Naive B cell (primary cell): ENCODE data around the gene RNF213. TPM values are rescaled to one million over a fixed set of nuclear protein-coding genes. Genes with fewer than 3 reads are reported as not detected.
A peak's percentile ranks its signal among the peaks of the same experiment; 100 is the strongest.
"Not testable (repeated sequence)": the region's sequence is repeated elsewhere in the genome, so short reads cannot be mapped to it uniquely, and the experiment has no call there.

Experiments
- ATAC-seq, 2 donors: fragments of 150-1000 bp; cut with Tn5 transposase; 2 replicates each; pipeline ENCODE4 v1.10.0; 2021; ENCODE audit warnings: low read depth in 2 of 2, mild to moderate bottlenecking in 2 of 2, moderate library complexity in 2 of 2
- DNase-seq: peaks from one replicate; pipeline ENCODE4 v3.0.0; 2022
- H3K27ac Mint-ChIP-seq, 6 donors: one replicate each; pipeline ENCODE4 v1.8.0; 2020 to 2022; ENCODE audit warnings: mild to moderate bottlenecking in 6 of 6, mixed read lengths in 6 of 6, moderate library complexity in 5 of 6, inconsistent platforms in 2 of 6
- H3K27me3 Mint-ChIP-seq, 3 donors: one replicate each; pipeline ENCODE4 v1.8.0; 2021 to 2022; ENCODE audit warnings: mixed read lengths in 3 of 3, mild to moderate bottlenecking in 1 of 3
- H3K36me3 Mint-ChIP-seq, 2 donors: one replicate each; pipeline ENCODE4 v1.8.0; 2020 to 2022; ENCODE audit warnings: mixed read lengths in 2 of 2, inconsistent platforms in 1 of 2, mild to moderate bottlenecking in 1 of 2
- H3K4me1 Mint-ChIP-seq, 3 donors: one replicate each; pipeline ENCODE4 v1.8.0; 2020 to 2022; ENCODE audit warnings: mixed read lengths in 3 of 3, inconsistent platforms in 1 of 3, mild to moderate bottlenecking in 1 of 3, moderate library complexity in 1 of 3
- H3K4me3 Mint-ChIP-seq, 8 donors: one replicate each; pipeline ENCODE4 v1.8.0; 2020 to 2022; ENCODE audit warnings: mild to moderate bottlenecking in 8 of 8, mixed read lengths in 8 of 8, moderate library complexity in 8 of 8, inconsistent platforms in 2 of 8
- H3K9me3 Mint-ChIP-seq, 7 donors: one replicate each; pipeline ENCODE4 v1.8.0; 2020 to 2022; ENCODE audit warnings: mixed read lengths in 7 of 7, mild to moderate bottlenecking in 5 of 7, inconsistent platforms in 2 of 7, moderate library complexity in 1 of 7
- polyA plus RNA-seq, 6 donors: library from polyadenylated mRNA; unstranded; fragments of 300-500 nt; fragmentation: Illumina TruSeq; gene quantifications; one replicate each; pipeline ENCODE4 v1.2.3, GENCODE V29; 2021; ENCODE audit warnings: low read depth in 6 of 6

Gene RNF213
- polyA plus RNA-seq, 6 donors from 2014 or later, result 9.2 to 34.7 (median 18.3) TPM

DNA sequence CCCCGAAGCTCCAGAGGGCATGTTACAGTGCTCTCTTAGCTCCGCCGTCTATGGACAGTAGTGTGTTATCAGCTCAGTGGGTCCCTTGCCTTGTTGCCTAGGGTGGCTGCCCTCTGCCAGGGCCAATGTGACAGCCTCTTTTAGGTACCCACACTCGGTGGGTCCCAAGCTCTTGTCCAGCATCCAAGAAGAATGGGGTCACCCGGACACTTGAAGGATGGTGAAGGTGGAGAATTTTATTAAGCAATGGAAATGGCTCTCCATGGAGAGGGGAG is 57.0 kb downstream of the RNF213 start:
- Mint-ChIP-seq H3K4me3 (peak overlapping the region in 2 of 8 donors; percentile 1 to 80), H3K27ac (no peak overlapping the region), H3K36me3 (peaks cover 38 to 40% of the 10 kb centered on the region in 2 donors), H3K4me1 (peaks cover 0 to 15% (median 2%) of the 10 kb centered on the region in 3 donors), H3K9me3 (peaks cover 0 to 4% (median under 1%) of the 10 kb centered on the region in 7 donors), H3K27me3 (no peaks in the 10 kb centered on the region)
- ATAC-seq, result no peak
- DNase-seq, result no peak

DNA sequence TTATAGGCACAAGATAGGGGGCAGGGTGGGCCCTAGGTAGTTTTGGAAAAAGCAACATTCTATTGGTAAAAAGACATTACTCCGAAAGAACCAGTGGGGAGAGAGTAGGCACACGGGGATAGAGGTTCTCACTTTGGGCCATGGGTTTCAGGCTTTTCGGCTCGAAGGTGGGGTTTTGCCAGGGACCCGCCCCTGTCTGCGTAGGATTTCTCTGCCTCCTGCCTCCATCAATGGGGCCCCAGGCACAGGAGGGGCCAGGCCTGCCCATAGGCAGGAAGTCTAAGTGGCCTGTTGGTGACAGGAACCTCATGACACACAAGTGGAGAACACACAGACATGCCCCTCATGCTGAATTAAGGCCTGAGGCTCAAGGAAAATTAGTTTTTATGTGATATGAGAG is 57.5 kb downstream of the RNF213 start:
- DNase-seq (no peak), ATAC-seq (no peak)
- Mint-ChIP-seq H3K9me3 (peaks cover 0 to 9% (median 3%) of the 10 kb centered on the region in 7 donors), H3K27me3 (no peaks in the 10 kb centered on the region), H3K27ac (no peak overlapping the region), H3K4me1 (peaks cover 0 to 14% (median 2%) of the 10 kb centered on the region in 3 donors), H3K36me3 (peaks cover 36 to 46% of the 10 kb centered on the region in 2 donors), H3K4me3 (no peak overlapping the region)

DNA sequence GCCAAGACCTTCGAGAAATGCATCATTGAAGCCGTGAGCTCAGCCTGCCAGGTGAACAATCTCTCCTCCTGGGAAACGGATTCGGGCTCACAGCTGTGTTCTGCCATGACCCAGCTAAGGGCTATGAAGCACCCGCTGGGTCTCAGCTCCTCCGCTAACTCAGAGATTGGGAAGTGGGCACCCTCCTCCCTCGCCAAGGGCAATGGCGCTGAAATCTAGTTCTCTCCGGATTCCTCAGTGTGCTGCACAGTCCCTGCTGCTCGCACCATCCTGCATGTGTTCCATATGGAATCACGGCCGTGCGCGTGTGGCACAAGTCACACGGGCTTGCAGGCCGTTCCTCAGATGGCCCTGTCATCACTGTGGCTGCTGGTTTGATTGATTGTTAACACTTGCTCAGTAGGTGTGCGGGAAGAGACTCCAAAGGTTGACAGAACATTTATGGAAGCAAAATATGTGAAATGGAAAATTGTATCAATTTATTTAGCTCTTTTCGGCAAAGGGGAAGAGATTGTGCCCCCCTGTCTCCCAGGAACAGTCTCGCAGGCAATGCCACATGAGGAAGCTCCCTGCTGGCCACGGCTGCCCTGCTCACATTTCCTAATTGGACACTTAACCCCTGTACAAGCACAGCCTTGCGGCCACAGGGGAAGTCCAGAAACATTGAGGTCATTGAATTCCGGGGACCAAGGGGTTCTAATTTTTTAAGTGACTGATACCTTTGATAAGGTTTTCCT is 58.8 kb downstream of the RNF213 start:
- H3K27me3 Mint-ChIP-seq, result no peaks in the 10 kb centered on the region

DNA sequence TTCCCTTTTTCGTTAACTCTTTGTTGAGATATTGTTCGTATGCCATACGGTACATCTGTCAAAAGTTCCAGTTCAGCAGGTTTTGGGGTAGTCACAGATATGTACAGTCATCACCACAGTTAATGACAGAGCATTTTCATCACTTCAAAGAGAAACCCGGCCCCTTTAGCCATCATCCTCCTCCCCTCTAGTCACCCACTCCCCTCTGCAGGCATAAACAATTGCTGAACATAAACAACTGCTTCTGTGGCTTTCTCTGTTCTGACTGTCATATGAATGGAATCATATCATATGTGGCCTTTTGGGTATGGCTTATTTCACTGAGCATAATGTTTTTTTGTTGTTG is 59.3 kb downstream of the RNF213 start:
- DNase-seq, result no peak
- ATAC-seq, result no peak
- peaks cover 0 to 10% (median 3%) of the 10 kb centered on the region in 7 donors for H3K9me3 Mint-ChIP-seq

More for the DNA sequence above, 58.8 kb downstream of the RNF213 start:
- Mint-ChIP-seq H3K9me3 (peaks cover 0 to 10% (median 3%) of the 10 kb centered on the region in 7 donors), H3K4me1 (peaks cover 0 to 11% (median 0%) of the 10 kb centered on the region in 3 donors), H3K4me3 (no peak overlapping the region), H3K27ac (peak overlapping the region in 2 of 6 donors; percentile 59 to 65), H3K36me3 (peaks cover 32 to 49% of the 10 kb centered on the region in 2 donors)
- DNase-seq (no peak), ATAC-seq (no peak)

DNA sequence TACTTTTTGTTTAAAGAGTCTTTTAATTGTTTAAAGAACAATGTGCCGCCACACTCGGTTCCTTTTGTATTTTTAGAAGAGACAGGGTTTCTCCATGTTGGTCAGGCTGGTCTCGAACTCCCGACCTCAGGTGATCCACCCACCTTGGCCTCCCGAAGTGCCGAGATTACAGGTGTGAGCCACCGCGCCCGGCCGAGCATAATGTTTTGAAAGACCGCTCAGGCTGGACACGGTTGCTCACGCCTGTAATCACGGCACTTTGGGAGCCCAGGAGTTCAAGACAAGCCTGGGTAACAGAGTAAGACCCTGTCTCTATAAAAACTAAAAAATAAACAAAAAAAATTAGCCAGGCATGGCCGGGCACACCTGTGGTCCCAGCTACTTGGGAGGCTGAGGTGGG is 59.8 kb downstream of the RNF213 start:
- peaks cover 0 to 10% (median 3%) of the 10 kb centered on the region in 7 donors for H3K9me3 Mint-ChIP-seq

More for the DNA sequence above, 59.3 kb downstream of the RNF213 start:
- Mint-ChIP-seq H3K36me3 (peaks cover 35 to 51% of the 10 kb centered on the region in 2 donors), H3K4me3 (no peak overlapping the region), H3K27me3 (no peaks in the 10 kb centered on the region), H3K4me1 (peaks cover 0 to 11% (median 0%) of the 10 kb centered on the region in 3 donors), H3K27ac (peak overlapping the region in 1 of 6 donors; percentile 27)

DNA sequence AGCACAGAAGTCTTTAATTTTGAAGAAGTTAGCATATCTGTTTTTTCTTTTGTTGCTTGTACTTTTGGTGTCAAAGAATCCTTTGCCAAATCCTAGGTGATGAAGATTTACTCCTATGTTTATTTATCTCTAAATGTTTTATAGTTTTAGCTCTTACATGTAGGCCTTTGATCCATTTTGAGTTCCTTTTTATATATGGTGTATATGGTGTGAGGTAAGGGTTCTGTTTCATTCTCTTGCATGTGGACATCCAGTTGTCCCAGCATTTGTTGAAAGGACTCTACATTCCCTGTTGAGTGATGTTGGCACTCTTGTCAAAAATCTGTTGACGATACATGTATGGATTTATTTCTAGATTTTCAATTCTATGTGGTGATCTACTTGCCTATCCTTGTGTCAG is 62.2 kb downstream of the RNF213 start:
- no peak overlapping the region for H3K4me3 Mint-ChIP-seq
- peaks cover 27 to 36% of the 10 kb centered on the region in 2 donors for H3K36me3 Mint-ChIP-seq
- peaks cover 0 to 10% (median 3%) of the 10 kb centered on the region in 7 donors for H3K9me3 Mint-ChIP-seq
- DNase-seq (no peak), ATAC-seq (no peak)
- no peaks in the 10 kb centered on the region for H3K27me3 Mint-ChIP-seq
- no peak overlapping the region for H3K27ac Mint-ChIP-seq
- no peaks in the 10 kb centered on the region for H3K4me1 Mint-ChIP-seq

More for the DNA sequence above, 59.8 kb downstream of the RNF213 start:
- DNase-seq, result no peak
- ATAC-seq, result no peak
- Mint-ChIP-seq H3K27ac (no peak overlapping the region), H3K4me3 (no peak overlapping the region), H3K36me3 (peaks cover 40 to 55% of the 10 kb centered on the region in 2 donors), H3K4me1 (peaks cover 0 to 9% (median 0%) of the 10 kb centered on the region in 3 donors), H3K27me3 (no peaks in the 10 kb centered on the region)

DNA sequence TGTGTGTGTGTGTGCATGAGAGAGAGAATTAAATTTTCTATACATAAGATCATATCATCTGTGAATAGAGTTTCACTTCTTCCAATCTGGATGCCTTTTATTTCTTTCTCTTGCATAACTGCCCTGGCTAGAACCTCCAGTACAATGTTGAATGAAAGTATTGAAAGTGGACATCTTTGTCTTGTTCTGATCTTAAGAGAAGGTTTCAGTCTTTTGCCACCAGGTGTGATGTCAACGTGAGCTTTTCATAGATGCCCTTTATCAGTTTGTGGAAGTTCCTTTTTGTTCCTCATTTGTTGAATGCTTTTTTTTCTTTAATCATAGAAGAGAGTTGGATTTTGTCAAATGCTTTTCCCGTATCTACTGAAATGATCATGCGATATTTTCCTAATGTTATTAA is 63.3 kb downstream of the RNF213 start:
- peak overlapping the region in 2 of 6 donors; percentile 24 to 75 for H3K27ac Mint-ChIP-seq
- ATAC-seq, result no peak
- H3K9me3 Mint-ChIP-seq, result peaks cover 0 to 10% (median 3%) of the 10 kb centered on the region in 7 donors
- H3K4me1 Mint-ChIP-seq, result no peaks in the 10 kb centered on the region
- H3K4me3 Mint-ChIP-seq, result no peak overlapping the region
- H3K27me3 Mint-ChIP-seq, result no peaks in the 10 kb centered on the region
- no peak for DNase-seq
- peaks cover 37 to 43% of the 10 kb centered on the region in 2 donors for H3K36me3 Mint-ChIP-seq

DNA sequence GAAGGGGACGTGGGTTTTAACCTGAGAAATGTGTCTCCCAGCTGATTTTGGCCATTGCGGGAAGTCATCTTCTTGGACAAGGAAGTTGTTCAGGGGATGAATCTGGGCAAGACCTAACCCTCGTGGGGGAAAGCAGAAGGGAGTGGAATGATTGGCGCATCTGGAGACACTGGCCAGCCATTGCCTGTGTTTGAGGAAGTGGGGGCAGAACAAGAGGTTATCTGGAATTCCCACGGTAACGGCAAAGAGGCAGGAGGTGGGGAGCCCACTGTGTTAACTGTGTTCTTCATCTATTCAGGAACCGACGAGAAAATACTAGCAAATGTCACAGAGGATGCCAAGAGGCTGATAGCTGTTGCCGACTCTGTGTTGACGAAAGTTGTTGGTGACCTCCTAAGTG is 66.9 kb downstream of the RNF213 start:
- Mint-ChIP-seq H3K4me1 (no peaks in the 10 kb centered on the region), H3K4me3 (no peak overlapping the region), H3K36me3 (peaks cover 50 to 60% of the 10 kb centered on the region in 2 donors), H3K27ac (peak overlapping the region in 2 of 6 donors; percentile 42 to 60), H3K27me3 (no peaks in the 10 kb centered on the region), H3K9me3 (peaks cover 0 to 8% (median 3%) of the 10 kb centered on the region in 7 donors)
- DNase-seq (no peak), ATAC-seq (no peak)

DNA sequence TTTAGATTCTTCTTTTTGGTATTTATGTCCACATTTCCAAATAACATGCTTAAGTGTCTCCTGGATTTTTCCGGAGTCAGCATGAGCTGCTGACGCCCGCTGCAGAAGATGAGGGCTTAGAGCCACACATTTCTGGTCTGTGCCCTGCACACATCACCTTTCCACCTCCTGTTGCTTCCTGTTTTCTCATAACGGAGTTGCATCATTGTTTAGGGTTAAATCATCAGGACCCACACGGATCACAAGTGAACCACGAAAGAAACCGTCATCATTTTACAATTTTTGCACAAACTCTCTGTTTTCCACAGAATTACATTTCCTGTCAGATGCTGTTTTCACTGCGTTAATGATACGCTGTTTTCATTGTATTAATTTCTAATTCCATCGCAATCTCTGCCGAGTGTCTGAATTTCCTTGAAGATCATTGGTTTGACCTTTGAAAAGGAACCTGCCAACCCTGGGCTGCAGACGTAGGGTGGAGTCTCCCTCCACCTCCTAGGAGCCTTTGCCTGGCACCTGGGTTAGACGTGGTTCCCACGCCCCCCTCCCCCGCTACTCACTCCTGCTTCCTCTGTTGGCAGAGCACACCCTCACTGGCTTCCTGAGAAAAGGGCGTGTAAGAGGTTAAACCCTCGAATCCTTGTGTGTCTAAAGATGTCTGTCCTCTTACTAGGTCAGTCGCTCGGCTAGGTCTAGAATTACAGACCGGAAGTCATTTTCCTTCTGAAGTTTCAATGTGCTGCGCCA is 68.2 kb downstream of the RNF213 start:
- H3K4me1 Mint-ChIP-seq, result no peaks in the 10 kb centered on the region
- no peaks in the 10 kb centered on the region for H3K9me3 Mint-ChIP-seq
- H3K4me3 Mint-ChIP-seq, result no peak overlapping the region
- no peaks in the 10 kb centered on the region for H3K27me3 Mint-ChIP-seq
- peaks cover 41 to 60% of the 10 kb centered on the region in 2 donors for H3K36me3 Mint-ChIP-seq
- peak overlapping the region in 2 of 6 donors; percentile 59 to 68 for H3K27ac Mint-ChIP-seq
- DNase-seq, result no peak
- ATAC-seq, result no peak

DNA sequence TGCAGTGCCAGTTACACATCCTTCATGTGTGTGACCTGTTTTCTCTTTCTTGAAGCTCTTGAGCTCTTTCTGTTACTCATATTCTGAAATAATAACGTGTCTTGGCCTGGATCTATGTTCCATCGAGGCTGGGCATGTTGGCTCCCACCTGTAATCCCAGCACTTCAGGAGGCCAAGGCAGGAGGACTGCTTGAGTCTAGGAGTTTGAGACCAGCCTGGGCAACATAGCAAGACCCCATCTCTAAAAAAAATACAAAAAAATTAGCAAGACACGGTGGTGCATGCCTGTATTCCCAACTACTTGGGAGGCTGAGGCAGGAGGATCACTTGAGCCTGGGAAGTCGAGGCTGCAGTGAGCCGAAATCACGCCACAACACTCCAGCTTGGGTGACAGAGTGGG is 68.8 kb downstream of the RNF213 start:
- H3K27ac Mint-ChIP-seq, result peak overlapping the region in 1 of 6 donors; percentile 59
- H3K36me3 Mint-ChIP-seq, result peaks cover 41 to 60% of the 10 kb centered on the region in 2 donors
- H3K4me1 Mint-ChIP-seq, H3K27me3 Mint-ChIP-seq, DNase-seq, ATAC-seq, H3K9me3 Mint-ChIP-seq: not testable (repeated sequence)
- peak overlapping the region in 1 of 8 donors; percentile 55 for H3K4me3 Mint-ChIP-seq

DNA sequence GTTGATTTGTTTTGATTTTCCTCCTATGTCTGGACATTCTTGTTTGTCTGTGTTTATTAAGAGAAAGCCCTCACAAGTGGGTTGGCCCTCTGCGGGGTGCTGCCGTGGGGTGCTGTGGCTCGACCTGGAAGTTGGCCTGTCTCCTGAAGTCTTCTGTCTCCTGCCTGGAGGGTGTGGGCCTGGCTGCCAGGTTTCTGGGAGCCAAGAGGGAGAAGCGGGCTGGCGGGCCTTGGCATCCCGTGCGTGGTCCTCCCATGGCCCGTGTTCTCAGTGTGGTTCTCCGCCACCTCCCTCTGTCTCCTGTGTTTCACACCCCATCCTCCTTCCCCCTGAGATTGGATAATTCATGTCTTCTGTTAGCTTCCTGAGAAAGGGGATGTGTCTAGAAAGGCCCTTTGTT is 69.6 kb downstream of the RNF213 start:
- peaks cover 37 to 56% of the 10 kb centered on the region in 2 donors for H3K36me3 Mint-ChIP-seq
- ATAC-seq, result no peak
- H3K4me1 Mint-ChIP-seq, result no peaks in the 10 kb centered on the region
- H3K9me3 Mint-ChIP-seq, result no peaks in the 10 kb centered on the region
- H3K27me3 Mint-ChIP-seq, result no peaks in the 10 kb centered on the region
- no peak for DNase-seq
- no peak overlapping the region for H3K27ac Mint-ChIP-seq
- no peak overlapping the region for H3K4me3 Mint-ChIP-seq

DNA sequence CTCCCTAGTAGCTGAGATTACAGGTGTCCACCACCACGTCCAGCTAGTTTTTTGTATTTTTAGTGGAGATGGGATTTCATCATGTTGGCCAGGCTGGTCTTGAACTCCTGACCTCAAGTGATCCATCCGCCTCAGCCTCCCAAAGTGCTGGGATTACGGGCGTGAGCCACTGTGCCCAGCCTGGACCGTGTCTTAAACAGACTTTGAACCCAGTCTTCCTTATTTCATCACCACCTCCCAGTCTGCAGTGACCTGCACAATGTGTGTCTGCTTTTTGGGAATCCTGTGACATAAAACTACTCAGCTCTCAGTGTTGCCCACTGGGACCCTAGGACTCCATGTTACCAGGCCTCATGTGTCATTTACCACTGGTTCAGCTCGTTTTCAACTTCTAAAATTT is 70.3 kb downstream of the RNF213 start:
- H3K27me3 Mint-ChIP-seq, H3K4me1 Mint-ChIP-seq, ATAC-seq, H3K4me3 Mint-ChIP-seq, DNase-seq, H3K9me3 Mint-ChIP-seq: not testable (repeated sequence)
- peaks cover 36 to 56% of the 10 kb centered on the region in 2 donors for H3K36me3 Mint-ChIP-seq
- peak overlapping the region in 1 of 6 donors; percentile 60 for H3K27ac Mint-ChIP-seq

DNA sequence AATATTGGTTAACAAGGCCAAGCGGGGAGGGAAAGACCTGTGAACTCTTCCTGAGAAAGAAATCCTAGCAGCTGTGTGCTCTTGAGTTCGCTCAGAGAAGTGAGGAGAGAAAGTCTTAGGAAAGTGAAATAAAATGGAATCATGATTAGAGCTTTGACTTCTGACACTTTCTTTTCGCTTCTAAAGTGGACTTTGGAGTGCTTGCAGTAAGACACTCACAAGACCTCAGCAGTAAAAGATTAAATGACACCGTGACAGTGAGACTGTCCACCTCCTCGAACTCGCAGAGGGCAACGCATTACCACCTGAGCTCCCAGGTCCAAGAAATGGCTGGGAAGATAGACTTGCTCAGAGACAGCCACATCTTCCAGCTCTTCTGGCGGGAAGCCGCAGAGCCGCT is 71.2 kb downstream of the RNF213 start:
- ATAC-seq (no peak), DNase-seq (no peak)
- no peaks in the 10 kb centered on the region for H3K27me3 Mint-ChIP-seq
- no peaks in the 10 kb centered on the region for H3K9me3 Mint-ChIP-seq
- no peak overlapping the region for H3K4me3 Mint-ChIP-seq
- no peaks in the 10 kb centered on the region for H3K4me1 Mint-ChIP-seq
- H3K27ac Mint-ChIP-seq, result peak overlapping the region in 1 of 6 donors; percentile 56
- peaks cover 39 to 51% of the 10 kb centered on the region in 2 donors for H3K36me3 Mint-ChIP-seq
